Colonic mucosa (tissue), 4 donors: ENCODE measurements around the gene RAMP3. TPM values are rescaled to one million over a fixed set of nuclear protein-coding genes. Genes with fewer than 3 reads are reported as not detected.

ENCODE experiments used
- DNase-seq: peaks from one replicate; pipeline ENCODE4 v3.0.0-alpha.2; 2020
- H3K27ac ChIP-seq: fragments of 200-600 bp; one replicate; pipeline ENCODE4 v1.8.0; 2021
- H3K27me3 ChIP-seq: fragments of 200-600 bp; one replicate; pipeline ENCODE4 v1.8.0; 2021
- H3K36me3 ChIP-seq: fragments of 200-600 bp; one replicate; pipeline ENCODE4 v1.8.0; 2021
- H3K4me1 ChIP-seq: fragments of 200-600 bp; one replicate; pipeline ENCODE4 v1.8.0; 2021; ENCODE audit warnings: mild to moderate bottlenecking
- H3K4me3 ChIP-seq: fragments of 200-600 bp; one replicate; pipeline ENCODE4 v1.8.0; 2021
- H3K9ac ChIP-seq, 2 donors: one replicate each; pipeline ENCODE4 v1.7.0; 2013; ENCODE audit warnings: control low read depth in 2 of 2, low read depth in 2 of 2, low read length in 2 of 2
- H3K9me3 ChIP-seq: fragments of 200-600 bp; one replicate; pipeline ENCODE4 v1.8.0; 2021
- CTCF ChIP-seq: fragments of 200-600 bp; IDR thresholded peaks from one replicate; pipeline ENCODE4 v1.8.0; 2022; ENCODE audit warnings: antibody characterized with exemption, mild to moderate bottlenecking
- intact Hi-C: fragments of 100-400 bp; cut with DNase I; formaldehyde crosslinking; loops from one replicate; pipeline ENCODE4 v1.14.1; 2022
- total RNA-seq, 2 donors: library from RNA; stranded (reverse); fragmentation: NEBNext Ultra II Directional in 1 of 2; extraction: Animal tissue kit (Norgen Biotek cat#: 25700) in 1 of 2; gene quantifications; one replicate each; pipeline ENCODE4 v1.2.1, GENCODE V29; 2021
- donor health status: healthy.
- donor health status: DM: no; HTN: no; CAD: no.
- donor health status: DM: no; HTN: no; CAD: no.

RAMP3 gene
- total RNA-seq, 2 donors from 2014 or later: 7.2 to 8.5 TPM

- Histone ChIP-seq H3K9ac (no peak overlapping the region), H3K4me1 (no peaks in the 10 kb centered on the region), H3K4me3 (no peak overlapping the region), H3K27me3 (no peaks in the 10 kb centered on the region), H3K27ac (no peak overlapping the region), H3K36me3 (no peaks in the 10 kb centered on the region), H3K9me3 (no peaks in the 10 kb centered on the region)
- TF ChIP-seq CTCF: no peak
- DNase-seq: no peak
- intact Hi-C loops: no loop called here
Observed at GRCh38 chr7:45148653-45148973, 9.0 kb upstream of the RAMP3 start.

DNA sequence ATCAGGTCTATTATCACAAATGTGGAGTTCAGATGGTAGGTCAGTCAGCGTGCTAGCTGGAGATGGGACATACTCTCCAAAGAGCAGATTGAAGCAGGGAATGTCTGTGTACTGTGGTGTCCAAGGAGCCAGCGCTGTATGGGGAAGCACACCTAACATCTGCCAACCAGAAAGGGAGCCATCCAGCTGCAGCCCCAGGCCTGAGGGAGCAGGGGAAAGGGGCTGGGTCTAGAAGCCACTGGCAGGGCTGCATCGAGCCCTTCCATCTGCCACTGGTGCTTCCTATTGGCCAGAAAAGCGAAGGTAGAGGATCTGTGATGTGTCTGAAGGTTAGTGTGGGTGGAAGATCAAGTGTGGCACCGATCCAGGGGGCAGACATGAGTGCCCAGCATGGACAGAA lies 8.0 kb upstream of the RAMP3 start:
- Histone ChIP-seq H3K9ac (no peak overlapping the region), H3K4me1 (no peaks in the 10 kb centered on the region), H3K36me3 (no peaks in the 10 kb centered on the region), H3K27me3 (no peaks in the 10 kb centered on the region), H3K27ac (no peak overlapping the region), H3K9me3 (no peaks in the 10 kb centered on the region), H3K4me3 (no peak overlapping the region)
- TF ChIP-seq CTCF: no peak
- intact Hi-C loops: loop anchor here (10.0 kb wide), 1 partner anchor 705 kb away; no protein-coding TSS in a partner anchor
- no peak for DNase-seq

DNA sequence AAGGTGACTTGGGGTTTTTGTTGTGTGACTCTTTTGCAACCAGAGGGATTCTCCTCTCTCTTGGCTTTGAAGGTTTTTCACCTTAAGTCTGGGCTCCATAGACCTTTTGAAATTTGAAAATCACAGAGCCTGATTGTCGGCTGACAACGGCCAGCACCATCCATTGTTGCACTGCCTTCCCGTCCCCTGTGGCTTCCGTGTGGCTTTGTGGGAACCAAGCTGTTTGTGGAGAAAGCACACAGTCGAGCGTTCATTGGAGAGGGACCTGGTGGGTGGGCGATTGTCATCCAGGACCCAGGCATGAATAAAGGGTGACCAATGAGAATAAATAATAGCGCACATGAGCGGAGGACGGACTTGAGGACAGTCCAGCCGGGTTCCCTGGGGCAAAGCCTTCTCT lies 7.4 kb upstream of the RAMP3 start:
- DNase-seq: no peak
- TF ChIP-seq CTCF: no peak
- intact Hi-C loops: loop anchor here (10.0 kb wide), 1 partner anchor 705 kb away; no protein-coding TSS in a partner anchor

DNA sequence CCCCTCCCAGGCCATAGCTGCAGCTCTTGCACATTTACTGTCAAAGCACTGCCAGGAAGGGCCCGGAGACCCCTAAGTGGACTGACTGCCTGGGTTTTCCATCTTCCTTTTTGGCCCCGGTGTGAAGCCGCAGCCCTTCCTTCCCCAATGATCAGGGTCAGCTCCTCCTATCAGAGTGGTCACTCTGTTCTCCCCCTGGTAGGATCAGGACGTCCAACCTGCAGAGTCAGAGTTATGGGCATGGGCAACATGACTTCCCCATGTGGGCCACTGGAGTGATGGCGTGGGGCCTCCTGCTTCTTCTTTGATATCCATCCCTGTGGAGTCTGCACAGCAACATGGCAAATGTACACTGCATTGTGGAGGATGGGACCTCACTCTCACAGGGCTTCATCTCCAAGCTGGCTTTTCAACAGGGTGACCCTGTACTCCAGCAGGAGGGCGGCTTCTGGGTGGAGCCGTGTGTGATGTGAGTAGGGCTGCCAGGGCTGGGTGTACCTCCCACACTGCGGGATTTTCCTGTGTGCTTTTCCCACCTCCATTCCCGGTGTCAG lies 6.4 kb upstream of the RAMP3 start:
- no peak for DNase-seq
- intact Hi-C loops: loop anchor here (10.0 kb wide), 1 partner anchor 704 kb away; no protein-coding TSS in a partner anchor
- no peak overlapping the region for H3K27ac ChIP-seq

More for the DNA sequence above, 7.4 kb upstream of the RAMP3 start:
- H3K4me3 ChIP-seq: no peak overlapping the region
- H3K27ac ChIP-seq: no peak overlapping the region
- no peaks in the 10 kb centered on the region for H3K4me1 ChIP-seq
- no peaks in the 10 kb centered on the region for H3K36me3 ChIP-seq
- no peak overlapping the region for H3K9ac ChIP-seq
- no peaks in the 10 kb centered on the region for H3K9me3 ChIP-seq
- H3K27me3 ChIP-seq: no peaks in the 10 kb centered on the region

DNA sequence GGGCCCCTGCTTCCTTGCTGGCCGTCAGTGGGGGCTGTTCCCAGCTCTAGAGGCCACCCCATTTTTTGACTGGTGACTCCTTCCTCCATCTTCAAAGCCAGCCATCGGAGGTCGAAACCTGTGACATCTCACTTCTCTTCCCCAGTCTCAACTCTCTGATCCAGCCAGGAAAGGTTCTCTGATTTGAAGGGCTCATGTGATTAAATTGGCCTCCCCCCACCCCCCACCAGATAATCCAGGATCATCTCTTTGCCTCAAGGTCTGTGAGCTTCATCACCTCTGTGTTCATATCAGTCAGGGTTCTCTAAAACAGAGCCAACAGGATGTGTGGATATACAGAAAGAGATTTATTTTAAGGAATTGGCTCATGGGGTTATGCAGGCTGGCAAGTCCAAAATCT lies 5.6 kb upstream of the RAMP3 start:
- Histone ChIP-seq H3K9ac (no peak overlapping the region), H3K36me3 (no peaks in the 10 kb centered on the region), H3K27ac (no peak overlapping the region), H3K9me3 (no peaks in the 10 kb centered on the region), H3K4me1 (no peaks in the 10 kb centered on the region), H3K4me3 (no peak overlapping the region), H3K27me3 (no peaks in the 10 kb centered on the region)
- no peak for TF ChIP-seq CTCF
- intact Hi-C loops: loop anchor here (10.0 kb wide), 1 partner anchor 703 kb away; no protein-coding TSS in a partner anchor
- no peak for DNase-seq

More for the DNA sequence above, 6.4 kb upstream of the RAMP3 start:
- Histone ChIP-seq H3K4me1 (no peaks in the 10 kb centered on the region), H3K9ac (no peak overlapping the region), H3K9me3 (no peaks in the 10 kb centered on the region), H3K4me3 (no peak overlapping the region), H3K36me3 (no peaks in the 10 kb centered on the region), H3K27me3 (no peaks in the 10 kb centered on the region)
- TF ChIP-seq CTCF: no peak
